ENCODE results near the gene BCLAF1.

GRCh38 chr6:136294621-136295020 is 5.0 kb upstream of the BCLAF1 start:
- no peak for TF ChIP-seq CTCF (IDR thresholded peaks at IDR 0.05)
- no peak for TF ChIP-seq POLR2A (IDR thresholded peaks at IDR 0.05)

All from testis (tissue), 2 donors.